Fibroblast of lung (primary cell): ENCODE measurements around the gene HMOX2.

Source experiments
- CTCF ChIP-seq, 2 donors: IDR thresholded peaks in 1 of 2; conservative IDR thresholded peaks in 1 of 2; 1 replicate in 1 of 2; 2 replicates in 1 of 2; pipeline ENCODE4 v1.5.1; 2011 to 2012; ENCODE audit warnings: low read length in 2 of 2, control low read depth in 1 of 2, inconsistent platforms in 1 of 2, low read depth in 1 of 2, mild to moderate bottlenecking in 1 of 2
- EZH2 ChIP-seq: IDR thresholded peaks from 2 replicates; pipeline ENCODE4 v1.5.1; 2012; ENCODE audit warnings: low read length, control low read depth, mild to moderate bottlenecking; ENCODE audit errors: missing control alignments

GRCh38 chr16:4488499-4488967, 12.3 kb downstream of the HMOX2 start:
- no peak for TF ChIP-seq CTCF (conservative IDR thresholded peaks at IDR 0.05 in 1 of 2, IDR thresholded peaks at IDR 0.05 in 1 of 2; ENCODE audit: low read depth in 1 of 2, low read length in 2 of 2)
- no peak for TF ChIP-seq EZH2
